Adrenal gland (tissue), 12 donors: ENCODE data around the gene NEK7. TPM values are rescaled to one million over a fixed set of nuclear protein-coding genes. Genes with fewer than 3 reads are reported as not detected.
A peak's percentile ranks its signal among the peaks of the same experiment; 100 is the strongest.

ENCODE experiments used
- DNase-seq, 7 donors: peaks; one replicate each; pipeline ENCODE4 v3.0.0-alpha.2; 2019 to 2020
- H3K27ac ChIP-seq, 5 donors: fragments of 200-600 bp; sonication (generic) in 4 of 5; 1 replicate in 3 of 5; 2 replicates in 2 of 5; pipeline versions ENCODE4 v1.5.1 to v1.8.0; 2016 to 2020; ENCODE audit warnings: mild to moderate bottlenecking in 1 of 5
- H3K27me3 ChIP-seq: fragments of 200-600 bp; 2 replicates; pipeline ENCODE4 v1.8.0; 2021
- H3K36me3 ChIP-seq, 2 donors: fragments of 200-600 bp; replicated peaks in 1 of 2; 1 replicate in 1 of 2; 2 replicates in 1 of 2; pipeline versions ENCODE4 v1.5.1 to v1.8.0; 2018 to 2022
- H3K4me1 ChIP-seq, 2 donors: fragments of 200-600 bp; replicated peaks in 1 of 2; 1 replicate in 1 of 2; 2 replicates in 1 of 2; pipeline versions ENCODE4 v1.5.1 to v1.8.0; 2018 to 2021
- H3K4me3 ChIP-seq, 4 donors: fragments of 200-600 bp; sonication (generic) in 3 of 4; one replicate each; pipeline ENCODE4 v1.5.1; 2016 to 2018
- H3K9me3 ChIP-seq, 3 donors: fragments of 200-600 bp; sonication (generic) in 1 of 3; replicated peaks in 1 of 3; 1 replicate in 2 of 3; 2 replicates in 1 of 3; pipeline versions ENCODE4 v1.5.1 to v1.8.0; 2016 to 2021
- POLR2A ChIP-seq, 2 donors: fragments of 450-650 bp; IDR thresholded peaks; one replicate each; pipeline ENCODE4 v1.6.1; 2017; ENCODE audit warnings: antibody characterized with exemption in 2 of 2, mild to moderate bottlenecking in 2 of 2, moderate library complexity in 1 of 2
- WGBS, 4 donors: extraction: QIAGEN DNeasy Blood & Tissue Kit in 2 of 4; methylation state at CpG; one replicate each; pipeline versions ENCODE4 v1.1.5 to v1.1.7; 2013 to 2017; 5-methylcytosine and 5-hydroxymethylcytosine counted together
- intact Hi-C, 2 donors: fragments of 100-400 bp; cut with DNase I; formaldehyde crosslinking; loops; one replicate each; pipeline versions ENCODE4 v1.14.1 to v1.15.0; 2022 to 2023
- polyA plus RNA-seq, 3 donors: library from polyadenylated mRNA; stranded (reverse); fragments of 200-250 nt in 2 of 3; fragments of 350-450 nt in 1 of 3; fragmentation: Illumina TruSeq in 1 of 3; extraction: RNeasy Lipid Tissue Mini Kit (QIAGEN cat#74804) in 1 of 3; gene quantifications; one replicate each; pipeline ENCODE4 v1.2.3, GENCODE V29; 2013 to 2014
- total RNA-seq, 9 donors: library from RNA; depleted of rRNA in 4 of 9; stranded (reverse); fragments of >200 nt in 4 of 9; fragments of 120-200 nt in 1 of 9; fragmentation: NEBNext Ultra II Directional in 1 of 9; extraction: Animal tissue kit (Norgen Biotek cat#: 25700) in 1 of 9; gene quantifications; one replicate each; pipeline versions ENCODE4 v1.1.0 to v1.2.4, GENCODE V29; 2013 to 2023
- TF ChIP-seq, protein P1 (sequence below), 6 experiments: fragments of 450-650 bp in 4 of 6; fragments of 200-600 bp in 2 of 6; sonication (generic) in 1 of 6; IDR thresholded peaks; 1 replicate in 5 of 6; 2 replicates in 1 of 6; pipeline versions ENCODE4 v1.5.1 to v1.8.0; 2016 to 2021; ENCODE audit warnings: antibody characterized with exemption in 6 of 6, mild to moderate bottlenecking in 2 of 6, moderate library complexity in 1 of 6
- donor health status: healthy with polysubstance abuse.
- donor health status: Bipolar disorder and iron deficiency.
- donor health status: DM: yes; HTN: yes; CAD: no.
- donor health status: DM: no; HTN: no; CAD: no.
- donor health status: DM: no; HTN: no; CAD: no.
- donor health status: DM: yes; HTN: yes; CAD: no.

NEK7 gene
- total and polyA plus RNA-seq, 12 donors, result 34.0 to 270 (median 148) TPM

DNA sequence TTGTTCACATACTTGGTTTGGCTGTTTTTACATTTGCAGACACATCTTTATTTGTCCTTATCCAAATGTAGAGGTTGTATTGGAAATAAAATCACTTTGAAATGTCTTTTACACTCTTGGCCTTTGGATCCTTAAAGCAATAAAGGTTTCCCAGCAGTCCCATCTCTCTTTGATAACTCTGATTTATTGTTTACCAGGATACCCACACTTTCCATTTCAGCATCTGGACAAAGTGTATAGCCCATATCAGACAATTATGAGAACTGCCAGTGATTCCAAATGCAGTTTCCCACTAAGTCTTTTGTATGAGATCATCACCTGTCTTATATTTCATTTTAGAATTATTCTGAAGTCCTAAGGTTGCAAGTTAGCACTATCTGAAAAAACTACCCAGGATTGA, 114.7 kb downstream of the NEK7 start:
- Histone ChIP-seq H3K4me1 (peaks cover 19 to 87% of the 10 kb centered on the region in 2 donors), H3K36me3 (no peaks in the 10 kb centered on the region), H3K9me3 (no peaks in the 10 kb centered on the region), H3K4me3 (no peak overlapping the region), H3K27ac (peak overlapping the region in 2 of 5 donors; percentile 8 to 33), H3K27me3 (no peaks in the 10 kb centered on the region)
- DNase-seq, result no peak
- intact Hi-C loops, result no loop called here
- no peak for TF ChIP-seq POLR2A (IDR thresholded peaks at IDR 0.05)
- TF ChIP-seq, protein P1, sequence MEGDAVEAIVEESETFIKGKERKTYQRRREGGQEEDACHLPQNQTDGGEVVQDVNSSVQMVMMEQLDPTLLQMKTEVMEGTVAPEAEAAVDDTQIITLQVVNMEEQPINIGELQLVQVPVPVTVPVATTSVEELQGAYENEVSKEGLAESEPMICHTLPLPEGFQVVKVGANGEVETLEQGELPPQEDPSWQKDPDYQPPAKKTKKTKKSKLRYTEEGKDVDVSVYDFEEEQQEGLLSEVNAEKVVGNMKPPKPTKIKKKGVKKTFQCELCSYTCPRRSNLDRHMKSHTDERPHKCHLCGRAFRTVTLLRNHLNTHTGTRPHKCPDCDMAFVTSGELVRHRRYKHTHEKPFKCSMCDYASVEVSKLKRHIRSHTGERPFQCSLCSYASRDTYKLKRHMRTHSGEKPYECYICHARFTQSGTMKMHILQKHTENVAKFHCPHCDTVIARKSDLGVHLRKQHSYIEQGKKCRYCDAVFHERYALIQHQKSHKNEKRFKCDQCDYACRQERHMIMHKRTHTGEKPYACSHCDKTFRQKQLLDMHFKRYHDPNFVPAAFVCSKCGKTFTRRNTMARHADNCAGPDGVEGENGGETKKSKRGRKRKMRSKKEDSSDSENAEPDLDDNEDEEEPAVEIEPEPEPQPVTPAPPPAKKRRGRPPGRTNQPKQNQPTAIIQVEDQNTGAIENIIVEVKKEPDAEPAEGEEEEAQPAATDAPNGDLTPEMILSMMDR (IDR thresholded peaks at IDR 0.05), result no peak

DNA sequence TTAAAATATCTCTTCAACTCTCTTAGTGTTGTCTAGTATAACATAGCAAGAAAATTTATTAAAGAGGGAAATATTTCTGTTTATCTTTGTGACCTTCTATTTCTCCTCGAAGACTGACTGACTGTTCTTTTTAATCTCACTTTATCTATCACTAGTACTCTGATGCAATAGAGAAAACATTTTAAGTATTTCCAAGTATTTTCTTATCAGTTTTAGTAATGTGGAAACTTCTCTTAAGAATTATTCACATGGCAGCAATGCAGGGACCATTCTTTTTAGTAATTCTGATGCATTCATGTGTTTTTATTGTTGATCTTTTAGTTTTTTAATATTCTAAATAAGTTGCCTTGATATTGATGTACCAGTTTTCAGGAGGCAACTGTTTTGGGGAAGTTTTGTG, 115.7 kb downstream of the NEK7 start:
- peak overlapping the region in 4 of 5 donors; percentile 3 to 61 (median 33) for H3K27ac ChIP-seq
- 13 to 24% (median 18%) methylated on average over 1 of the region's 1 CpG for WGBS, 4 donors
- intact Hi-C loops, result no loop called here
- TF ChIP-seq, protein P1 (IDR thresholded peaks at IDR 0.05), result no peak
- no peak for TF ChIP-seq POLR2A (IDR thresholded peaks at IDR 0.05)
- DNase-seq, result no peak
- H3K27me3 ChIP-seq, result no peaks in the 10 kb centered on the region
- H3K9me3 ChIP-seq, result no peaks in the 10 kb centered on the region
- no peaks in the 10 kb centered on the region for H3K36me3 ChIP-seq
- H3K4me3 ChIP-seq, result no peak overlapping the region
- peaks cover 14 to 96% of the 10 kb centered on the region in 2 donors for H3K4me1 ChIP-seq

DNA sequence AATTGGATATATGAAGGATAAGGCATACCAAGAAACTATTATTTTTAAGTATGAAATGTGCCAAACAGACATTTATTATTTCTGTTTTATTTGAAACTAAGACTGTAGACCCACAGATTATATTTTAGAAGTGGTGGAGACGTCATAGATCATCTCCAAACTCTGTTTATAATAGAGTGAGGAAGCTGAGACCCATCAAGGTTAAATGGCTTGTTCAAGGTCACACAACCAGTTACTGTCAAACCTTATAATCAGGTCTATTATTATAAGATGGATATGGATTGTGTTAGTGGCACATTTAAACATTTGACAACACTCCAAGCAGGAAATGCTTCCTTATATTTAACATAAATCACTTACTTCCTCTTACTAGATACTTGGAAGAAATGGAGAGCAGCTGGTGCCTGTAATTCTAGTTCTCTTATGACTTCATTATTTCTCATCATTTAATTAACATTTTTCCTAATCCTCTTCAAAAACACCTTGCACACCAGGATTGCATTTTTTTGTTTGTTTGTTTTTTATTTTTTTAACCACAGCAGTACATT, 117.0 kb downstream of the NEK7 start:
- intact Hi-C loops, result no loop called here
- H3K4me1 ChIP-seq, result peaks cover 9 to 93% of the 10 kb centered on the region in 2 donors

DNA sequence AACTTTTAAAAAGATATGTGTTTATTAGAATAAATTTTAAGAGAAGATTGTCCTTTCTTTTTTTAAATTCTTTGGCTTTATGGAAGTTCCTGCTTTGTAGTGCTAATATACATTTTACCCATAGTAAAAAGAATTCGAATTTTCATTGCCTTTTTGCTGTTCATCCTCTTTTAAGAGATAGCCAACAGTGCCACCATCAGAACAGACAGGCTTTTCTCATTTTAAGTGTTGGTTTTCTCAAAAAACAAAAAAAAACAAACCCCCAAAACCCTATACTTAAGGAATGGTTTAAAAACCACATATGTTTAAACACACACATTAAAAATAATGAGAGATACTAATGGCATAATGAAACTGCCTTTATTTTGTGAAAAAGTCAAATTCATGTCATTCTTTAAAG, 118.8 kb downstream of the NEK7 start:
- Histone ChIP-seq H3K27ac (peak overlapping the region in 1 of 5 donors; percentile 10), H3K27me3 (no peaks in the 10 kb centered on the region), H3K4me1 (peaks cover 13 to 91% of the 10 kb centered on the region in 2 donors), H3K9me3 (peaks cover 0 to 6% (median 0%) of the 10 kb centered on the region in 3 donors), H3K36me3 (no peaks in the 10 kb centered on the region), H3K4me3 (no peak overlapping the region)
- TF ChIP-seq, protein P1 (IDR thresholded peaks at IDR 0.05), result no peak
- no peak for TF ChIP-seq POLR2A (IDR thresholded peaks at IDR 0.05)
- 62 to 82% (median 72%) methylated on average over 1 of the region's 1 CpG for WGBS, 4 donors
- intact Hi-C loops, result no loop called here
- DNase-seq, result no peak

More for the DNA sequence above, 117.0 kb downstream of the NEK7 start:
- TF ChIP-seq, protein P1 (IDR thresholded peaks at IDR 0.05), result no peak
- no peak for TF ChIP-seq POLR2A (IDR thresholded peaks at IDR 0.05)
- Histone ChIP-seq H3K27me3 (no peaks in the 10 kb centered on the region), H3K27ac (peak overlapping the region in 4 of 5 donors; percentile 3 to 61 (median 32)), H3K9me3 (peaks cover 0 to 6% (median 0%) of the 10 kb centered on the region in 3 donors), H3K4me3 (no peak overlapping the region), H3K36me3 (no peaks in the 10 kb centered on the region)
- WGBS, 4 donors, result 21 to 42% (median 36%) methylated on average over 1 of the region's 1 CpG
- no peak for DNase-seq
